GM10248 (cell line): Measurements from ENCODE around the gene ADCY1.
A peak's percentile ranks its signal among the peaks of the same experiment; 100 is the strongest.
"Not testable (repeated sequence)": the region's sequence is repeated elsewhere in the genome, so short reads cannot be mapped to it uniquely, and the experiment has no call there.

Source experiments
- CTCF ChIA-PET: fragments of 300-600 bp; sonication (Branson Sonifier 250); formaldehyde crosslinking; extraction: SDS; loops from one replicate; lab custom pipeline; 2021; ENCODE audit warnings: antibody characterized with exemption; lab: Yijun Ruan, JAX
- POLR2A ChIA-PET: fragments of 350-650 bp; sonication (Branson Sonifier 250); formaldehyde crosslinking; extraction: SDS; loops from one replicate; lab custom pipeline; 2020; ENCODE audit warnings: antibody characterized with exemption; lab: Yijun Ruan, JAX
- DNase-seq: peaks from one replicate; pipeline ENCODE4 v3.0.0; 2012; ENCODE audit errors: extremely low spot score
- CTCF ChIP-seq: IDR thresholded peaks from 2 replicates; pipeline ENCODE4 v1.5.1; 2012; ENCODE audit warnings: mild to moderate bottlenecking, low read depth; ENCODE audit errors: extremely low read depth, missing control alignments, control extremely low read depth

The ADCY1 gene

GRCh38 chr7:45573661-45574415 is at the start of gene ADCY1:
ADCY1 (plus strand) TSS chr7:45574368; CDS start chr7:45574544, 176 bp downstream.
- CTCF ChIA-PET = no interaction called here
- POLR2A ChIA-PET = no interaction called here
- TF ChIP-seq CTCF = no peak
- DNase-seq = peak; percentile 68

- TF ChIP-seq CTCF = no peak
- no peak for DNase-seq
- ChIA-PET CTCF (no interaction called here), POLR2A (no interaction called here)
These were observed 49.7 kb upstream of the ADCY1 start for GRCh38 chr7:45524445-45524844.

- CTCF ChIA-PET = no interaction called here
- no peak for TF ChIP-seq CTCF
- DNase-seq = no peak
- POLR2A ChIA-PET = no interaction called here
These were observed 49.1 kb upstream of the ADCY1 start for GRCh38 chr7:45525057-45525456.

GRCh38 chr7:45543473-45543872 is 30.7 kb upstream of the ADCY1 start:
- DNase-seq = no peak
- no peak for TF ChIP-seq CTCF
- ChIA-PET POLR2A (no interaction called here), CTCF (interaction anchor here (1.0 to 1.1 kb wide), 2 partner anchors 10 to 87 kb away, joined by 3 to 4 read pairs; no protein-coding TSS in a partner anchor)

- POLR2A ChIA-PET, DNase-seq: not testable (repeated sequence)
- CTCF ChIA-PET = interaction anchor here (1.1 to 1.6 kb wide), 2 partner anchors 11 to 13 kb away, joined by 4 read pairs; no protein-coding TSS in a partner anchor
These were observed 29.0 kb upstream of the ADCY1 start for GRCh38 chr7:45545105-45545710.

GRCh38 chr7:45548917-45549316 is 25.3 kb upstream of the ADCY1 start:
- POLR2A ChIA-PET, DNase-seq, CTCF ChIA-PET: not testable (repeated sequence)

GRCh38 chr7:45563401-45563800 is 10.8 kb upstream of the ADCY1 start:
- POLR2A ChIA-PET = no interaction called here
- CTCF ChIA-PET = no interaction called here
- DNase-seq = no peak
- TF ChIP-seq CTCF = no peak
